ENCODE measurements around the gene CTBP2.

DNA sequence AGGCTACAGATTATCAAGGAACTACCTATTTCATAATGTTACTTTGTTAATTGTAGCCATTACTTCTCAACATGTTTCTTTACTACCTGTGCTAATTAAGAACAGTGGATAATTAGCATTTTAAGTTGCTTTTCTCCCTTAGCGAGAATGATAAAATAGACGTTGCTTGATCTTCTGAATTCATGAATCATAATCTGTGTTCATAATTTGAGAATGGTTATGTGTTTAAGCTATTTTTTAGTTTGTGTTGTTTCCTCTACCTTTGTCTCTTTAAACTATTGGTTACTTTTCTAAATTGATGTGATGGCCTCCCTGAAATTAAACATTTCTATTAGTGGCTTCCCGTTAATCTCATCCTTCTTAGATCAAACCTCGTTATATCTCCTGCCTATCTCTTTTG lies 218.5 kb downstream of the CTBP2 start, which contains the start of gene ZRANB1:
- TF ChIP-seq SP1 (IDR thresholded peaks at IDR 0.05) (no peak), YY1 (IDR thresholded peaks at IDR 0.05) (no peak), FOXA2 (IDR thresholded peaks at IDR 0.05) (no peak), TAF1 (conservative IDR thresholded peaks at IDR 0.05) (no peak), RAD21 (IDR thresholded peaks at IDR 0.05) (no peak), GABPA (IDR thresholded peaks at IDR 0.05 in 1 of 2, conservative IDR thresholded peaks at IDR 0.05 in 1 of 2) (no peak), HNF4G (IDR thresholded peaks at IDR 0.05) (no peak), EGR1 (IDR thresholded peaks at IDR 0.05; ENCODE audit: low read depth in 2 of 2) (no peak), JUND (IDR thresholded peaks at IDR 0.05) (no peak)
- TF ChIP-seq, protein P1, sequence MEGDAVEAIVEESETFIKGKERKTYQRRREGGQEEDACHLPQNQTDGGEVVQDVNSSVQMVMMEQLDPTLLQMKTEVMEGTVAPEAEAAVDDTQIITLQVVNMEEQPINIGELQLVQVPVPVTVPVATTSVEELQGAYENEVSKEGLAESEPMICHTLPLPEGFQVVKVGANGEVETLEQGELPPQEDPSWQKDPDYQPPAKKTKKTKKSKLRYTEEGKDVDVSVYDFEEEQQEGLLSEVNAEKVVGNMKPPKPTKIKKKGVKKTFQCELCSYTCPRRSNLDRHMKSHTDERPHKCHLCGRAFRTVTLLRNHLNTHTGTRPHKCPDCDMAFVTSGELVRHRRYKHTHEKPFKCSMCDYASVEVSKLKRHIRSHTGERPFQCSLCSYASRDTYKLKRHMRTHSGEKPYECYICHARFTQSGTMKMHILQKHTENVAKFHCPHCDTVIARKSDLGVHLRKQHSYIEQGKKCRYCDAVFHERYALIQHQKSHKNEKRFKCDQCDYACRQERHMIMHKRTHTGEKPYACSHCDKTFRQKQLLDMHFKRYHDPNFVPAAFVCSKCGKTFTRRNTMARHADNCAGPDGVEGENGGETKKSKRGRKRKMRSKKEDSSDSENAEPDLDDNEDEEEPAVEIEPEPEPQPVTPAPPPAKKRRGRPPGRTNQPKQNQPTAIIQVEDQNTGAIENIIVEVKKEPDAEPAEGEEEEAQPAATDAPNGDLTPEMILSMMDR (IDR thresholded peaks at IDR 0.05; ENCODE audit: low read depth, low read length, missing input control): no peak
- TF ChIP-seq, protein P2, sequence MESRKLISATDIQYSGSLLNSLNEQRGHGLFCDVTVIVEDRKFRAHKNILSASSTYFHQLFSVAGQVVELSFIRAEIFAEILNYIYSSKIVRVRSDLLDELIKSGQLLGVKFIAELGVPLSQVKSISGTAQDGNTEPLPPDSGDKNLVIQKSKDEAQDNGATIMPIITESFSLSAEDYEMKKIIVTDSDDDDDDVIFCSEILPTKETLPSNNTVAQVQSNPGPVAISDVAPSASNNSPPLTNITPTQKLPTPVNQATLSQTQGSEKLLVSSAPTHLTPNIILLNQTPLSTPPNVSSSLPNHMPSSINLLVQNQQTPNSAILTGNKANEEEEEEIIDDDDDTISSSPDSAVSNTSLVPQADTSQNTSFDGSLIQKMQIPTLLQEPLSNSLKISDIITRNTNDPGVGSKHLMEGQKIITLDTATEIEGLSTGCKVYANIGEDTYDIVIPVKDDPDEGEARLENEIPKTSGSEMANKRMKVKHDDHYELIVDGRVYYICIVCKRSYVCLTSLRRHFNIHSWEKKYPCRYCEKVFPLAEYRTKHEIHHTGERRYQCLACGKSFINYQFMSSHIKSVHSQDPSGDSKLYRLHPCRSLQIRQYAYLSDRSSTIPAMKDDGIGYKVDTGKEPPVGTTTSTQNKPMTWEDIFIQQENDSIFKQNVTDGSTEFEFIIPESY (IDR thresholded peaks at IDR 0.05): no peak
- TF ChIP-seq, protein P3, sequence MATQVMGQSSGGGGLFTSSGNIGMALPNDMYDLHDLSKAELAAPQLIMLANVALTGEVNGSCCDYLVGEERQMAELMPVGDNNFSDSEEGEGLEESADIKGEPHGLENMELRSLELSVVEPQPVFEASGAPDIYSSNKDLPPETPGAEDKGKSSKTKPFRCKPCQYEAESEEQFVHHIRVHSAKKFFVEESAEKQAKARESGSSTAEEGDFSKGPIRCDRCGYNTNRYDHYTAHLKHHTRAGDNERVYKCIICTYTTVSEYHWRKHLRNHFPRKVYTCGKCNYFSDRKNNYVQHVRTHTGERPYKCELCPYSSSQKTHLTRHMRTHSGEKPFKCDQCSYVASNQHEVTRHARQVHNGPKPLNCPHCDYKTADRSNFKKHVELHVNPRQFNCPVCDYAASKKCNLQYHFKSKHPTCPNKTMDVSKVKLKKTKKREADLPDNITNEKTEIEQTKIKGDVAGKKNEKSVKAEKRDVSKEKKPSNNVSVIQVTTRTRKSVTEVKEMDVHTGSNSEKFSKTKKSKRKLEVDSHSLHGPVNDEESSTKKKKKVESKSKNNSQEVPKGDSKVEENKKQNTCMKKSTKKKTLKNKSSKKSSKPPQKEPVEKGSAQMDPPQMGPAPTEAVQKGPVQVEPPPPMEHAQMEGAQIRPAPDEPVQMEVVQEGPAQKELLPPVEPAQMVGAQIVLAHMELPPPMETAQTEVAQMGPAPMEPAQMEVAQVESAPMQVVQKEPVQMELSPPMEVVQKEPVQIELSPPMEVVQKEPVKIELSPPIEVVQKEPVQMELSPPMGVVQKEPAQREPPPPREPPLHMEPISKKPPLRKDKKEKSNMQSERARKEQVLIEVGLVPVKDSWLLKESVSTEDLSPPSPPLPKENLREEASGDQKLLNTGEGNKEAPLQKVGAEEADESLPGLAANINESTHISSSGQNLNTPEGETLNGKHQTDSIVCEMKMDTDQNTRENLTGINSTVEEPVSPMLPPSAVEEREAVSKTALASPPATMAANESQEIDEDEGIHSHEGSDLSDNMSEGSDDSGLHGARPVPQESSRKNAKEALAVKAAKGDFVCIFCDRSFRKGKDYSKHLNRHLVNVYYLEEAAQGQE (IDR thresholded peaks at IDR 0.05): no peak
- TF ChIP-seq, protein P4, sequence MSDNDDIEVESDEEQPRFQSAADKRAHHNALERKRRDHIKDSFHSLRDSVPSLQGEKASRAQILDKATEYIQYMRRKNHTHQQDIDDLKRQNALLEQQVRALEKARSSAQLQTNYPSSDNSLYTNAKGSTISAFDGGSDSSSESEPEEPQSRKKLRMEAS (IDR thresholded peaks at IDR 0.05): no peak
- TF ChIP-seq, protein P5, sequence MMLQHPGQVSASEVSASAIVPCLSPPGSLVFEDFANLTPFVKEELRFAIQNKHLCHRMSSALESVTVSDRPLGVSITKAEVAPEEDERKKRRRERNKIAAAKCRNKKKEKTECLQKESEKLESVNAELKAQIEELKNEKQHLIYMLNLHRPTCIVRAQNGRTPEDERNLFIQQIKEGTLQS (IDR thresholded peaks at IDR 0.05): no peak
